ENCODE measurements around the gene RGS4. TPM values are rescaled to one million over a fixed set of nuclear protein-coding genes. Genes with fewer than 3 reads are reported as not detected.

RGS4 gene
- total and polyA plus RNA-seq, 2 experiments from 2014 or later, result 0.32 to 0.38 TPM

DNA sequence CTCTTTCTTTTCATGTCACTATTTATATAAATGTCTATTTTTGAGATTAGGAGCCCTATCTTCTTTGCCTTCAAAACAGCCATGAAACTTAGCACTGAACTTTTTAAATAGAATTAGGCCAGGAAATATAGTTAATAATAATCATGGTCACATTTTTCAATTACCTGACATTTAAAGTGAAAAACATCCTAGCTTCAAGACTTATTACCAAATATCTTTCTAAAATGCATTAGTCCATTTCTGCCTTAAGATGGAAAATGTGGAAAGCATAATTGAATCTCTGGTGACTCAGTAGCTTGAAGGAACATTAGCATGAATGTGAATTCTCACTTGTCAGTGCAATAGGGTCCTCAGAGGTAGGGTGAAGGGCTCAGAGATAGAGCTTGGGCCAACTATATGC lies 18.7 kb upstream of the RGS4 start:
- no peaks in the 10 kb centered on the region for H3K36me3 Mint-ChIP-seq (ENCODE audit: low read depth)
- no peaks in the 10 kb centered on the region for H3K27me3 Mint-ChIP-seq (ENCODE audit: insufficient read depth, low read depth, poor library complexity)
- Histone ChIP-seq H3K27me3 (ENCODE audit: insufficient read depth) (no peaks in the 10 kb centered on the region), H3K4me3 (no peak overlapping the region), H4K20me1 (replicated peaks; ENCODE audit: insufficient read depth) (no peaks in the 10 kb centered on the region), H3K9me2 (ENCODE audit: insufficient read depth) (no peaks in the 10 kb centered on the region), H3K4me2 (no peak overlapping the region), H2AFZ (no peak overlapping the region), H3K27ac (ENCODE audit: low read depth) (no peak overlapping the region), H3K79me2 (replicated peaks; ENCODE audit: insufficient read depth) (no peaks in the 10 kb centered on the region), H3F3A (replicated peaks; ENCODE audit: low read depth) (no peaks in the 10 kb centered on the region), H3K4me1 (ENCODE audit: insufficient read depth) (no peaks in the 10 kb centered on the region), H3K36me3 (ENCODE audit: insufficient read depth) (no peaks in the 10 kb centered on the region)
- no peak for ATAC-seq
- H3K9me3 Mint-ChIP-seq, result no peaks in the 10 kb centered on the region
- H3K4me3 Mint-ChIP-seq, result no peak overlapping the region
- no peaks in the 10 kb centered on the region; the same call in 2 of the 3 replicates for H3K4me1 Mint-ChIP-seq
- TF ChIP-seq STAT1 (IDR thresholded peaks at IDR 0.05; ENCODE audit: unreplicated experiment) (no peak), CREB1 (CRISPR knock-in tag; IDR thresholded peaks at IDR 0.05; ENCODE audit: low read depth) (no peak), EZH2phosphoT487 (IDR thresholded peaks at IDR 0.05; ENCODE audit: unreplicated experiment) (no peak), ZNF114 (CRISPR knock-in tag; IDR thresholded peaks at IDR 0.05) (no peak), NANOG (IDR thresholded peaks at IDR 0.05; ENCODE audit: borderline replicate concordance) (no peak), EZH2 (IDR thresholded peaks at IDR 0.05; ENCODE audit: low read depth, unreplicated experiment) (no peak), ZNF331 (CRISPR knock-in tag; IDR thresholded peaks at IDR 0.05; ENCODE audit: low read depth) (no peak), JUNB (IDR thresholded peaks at IDR 0.05; ENCODE audit: unreplicated experiment) (no peak), POLR2AphosphoS5 (IDR thresholded peaks at IDR 0.05; ENCODE audit: low read depth) (no peak)
- TF ChIP-seq, protein P1, sequence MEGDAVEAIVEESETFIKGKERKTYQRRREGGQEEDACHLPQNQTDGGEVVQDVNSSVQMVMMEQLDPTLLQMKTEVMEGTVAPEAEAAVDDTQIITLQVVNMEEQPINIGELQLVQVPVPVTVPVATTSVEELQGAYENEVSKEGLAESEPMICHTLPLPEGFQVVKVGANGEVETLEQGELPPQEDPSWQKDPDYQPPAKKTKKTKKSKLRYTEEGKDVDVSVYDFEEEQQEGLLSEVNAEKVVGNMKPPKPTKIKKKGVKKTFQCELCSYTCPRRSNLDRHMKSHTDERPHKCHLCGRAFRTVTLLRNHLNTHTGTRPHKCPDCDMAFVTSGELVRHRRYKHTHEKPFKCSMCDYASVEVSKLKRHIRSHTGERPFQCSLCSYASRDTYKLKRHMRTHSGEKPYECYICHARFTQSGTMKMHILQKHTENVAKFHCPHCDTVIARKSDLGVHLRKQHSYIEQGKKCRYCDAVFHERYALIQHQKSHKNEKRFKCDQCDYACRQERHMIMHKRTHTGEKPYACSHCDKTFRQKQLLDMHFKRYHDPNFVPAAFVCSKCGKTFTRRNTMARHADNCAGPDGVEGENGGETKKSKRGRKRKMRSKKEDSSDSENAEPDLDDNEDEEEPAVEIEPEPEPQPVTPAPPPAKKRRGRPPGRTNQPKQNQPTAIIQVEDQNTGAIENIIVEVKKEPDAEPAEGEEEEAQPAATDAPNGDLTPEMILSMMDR (conservative IDR thresholded peaks at IDR 0.05; ENCODE audit: low read depth in 2 of 2), result no peak
- TF ChIP-seq, protein P2, sequence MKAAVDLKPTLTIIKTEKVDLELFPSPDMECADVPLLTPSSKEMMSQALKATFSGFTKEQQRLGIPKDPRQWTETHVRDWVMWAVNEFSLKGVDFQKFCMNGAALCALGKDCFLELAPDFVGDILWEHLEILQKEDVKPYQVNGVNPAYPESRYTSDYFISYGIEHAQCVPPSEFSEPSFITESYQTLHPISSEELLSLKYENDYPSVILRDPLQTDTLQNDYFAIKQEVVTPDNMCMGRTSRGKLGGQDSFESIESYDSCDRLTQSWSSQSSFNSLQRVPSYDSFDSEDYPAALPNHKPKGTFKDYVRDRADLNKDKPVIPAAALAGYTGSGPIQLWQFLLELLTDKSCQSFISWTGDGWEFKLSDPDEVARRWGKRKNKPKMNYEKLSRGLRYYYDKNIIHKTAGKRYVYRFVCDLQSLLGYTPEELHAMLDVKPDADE (IDR thresholded peaks at IDR 0.05), result no peak
- TF ChIP-seq, protein P3, sequence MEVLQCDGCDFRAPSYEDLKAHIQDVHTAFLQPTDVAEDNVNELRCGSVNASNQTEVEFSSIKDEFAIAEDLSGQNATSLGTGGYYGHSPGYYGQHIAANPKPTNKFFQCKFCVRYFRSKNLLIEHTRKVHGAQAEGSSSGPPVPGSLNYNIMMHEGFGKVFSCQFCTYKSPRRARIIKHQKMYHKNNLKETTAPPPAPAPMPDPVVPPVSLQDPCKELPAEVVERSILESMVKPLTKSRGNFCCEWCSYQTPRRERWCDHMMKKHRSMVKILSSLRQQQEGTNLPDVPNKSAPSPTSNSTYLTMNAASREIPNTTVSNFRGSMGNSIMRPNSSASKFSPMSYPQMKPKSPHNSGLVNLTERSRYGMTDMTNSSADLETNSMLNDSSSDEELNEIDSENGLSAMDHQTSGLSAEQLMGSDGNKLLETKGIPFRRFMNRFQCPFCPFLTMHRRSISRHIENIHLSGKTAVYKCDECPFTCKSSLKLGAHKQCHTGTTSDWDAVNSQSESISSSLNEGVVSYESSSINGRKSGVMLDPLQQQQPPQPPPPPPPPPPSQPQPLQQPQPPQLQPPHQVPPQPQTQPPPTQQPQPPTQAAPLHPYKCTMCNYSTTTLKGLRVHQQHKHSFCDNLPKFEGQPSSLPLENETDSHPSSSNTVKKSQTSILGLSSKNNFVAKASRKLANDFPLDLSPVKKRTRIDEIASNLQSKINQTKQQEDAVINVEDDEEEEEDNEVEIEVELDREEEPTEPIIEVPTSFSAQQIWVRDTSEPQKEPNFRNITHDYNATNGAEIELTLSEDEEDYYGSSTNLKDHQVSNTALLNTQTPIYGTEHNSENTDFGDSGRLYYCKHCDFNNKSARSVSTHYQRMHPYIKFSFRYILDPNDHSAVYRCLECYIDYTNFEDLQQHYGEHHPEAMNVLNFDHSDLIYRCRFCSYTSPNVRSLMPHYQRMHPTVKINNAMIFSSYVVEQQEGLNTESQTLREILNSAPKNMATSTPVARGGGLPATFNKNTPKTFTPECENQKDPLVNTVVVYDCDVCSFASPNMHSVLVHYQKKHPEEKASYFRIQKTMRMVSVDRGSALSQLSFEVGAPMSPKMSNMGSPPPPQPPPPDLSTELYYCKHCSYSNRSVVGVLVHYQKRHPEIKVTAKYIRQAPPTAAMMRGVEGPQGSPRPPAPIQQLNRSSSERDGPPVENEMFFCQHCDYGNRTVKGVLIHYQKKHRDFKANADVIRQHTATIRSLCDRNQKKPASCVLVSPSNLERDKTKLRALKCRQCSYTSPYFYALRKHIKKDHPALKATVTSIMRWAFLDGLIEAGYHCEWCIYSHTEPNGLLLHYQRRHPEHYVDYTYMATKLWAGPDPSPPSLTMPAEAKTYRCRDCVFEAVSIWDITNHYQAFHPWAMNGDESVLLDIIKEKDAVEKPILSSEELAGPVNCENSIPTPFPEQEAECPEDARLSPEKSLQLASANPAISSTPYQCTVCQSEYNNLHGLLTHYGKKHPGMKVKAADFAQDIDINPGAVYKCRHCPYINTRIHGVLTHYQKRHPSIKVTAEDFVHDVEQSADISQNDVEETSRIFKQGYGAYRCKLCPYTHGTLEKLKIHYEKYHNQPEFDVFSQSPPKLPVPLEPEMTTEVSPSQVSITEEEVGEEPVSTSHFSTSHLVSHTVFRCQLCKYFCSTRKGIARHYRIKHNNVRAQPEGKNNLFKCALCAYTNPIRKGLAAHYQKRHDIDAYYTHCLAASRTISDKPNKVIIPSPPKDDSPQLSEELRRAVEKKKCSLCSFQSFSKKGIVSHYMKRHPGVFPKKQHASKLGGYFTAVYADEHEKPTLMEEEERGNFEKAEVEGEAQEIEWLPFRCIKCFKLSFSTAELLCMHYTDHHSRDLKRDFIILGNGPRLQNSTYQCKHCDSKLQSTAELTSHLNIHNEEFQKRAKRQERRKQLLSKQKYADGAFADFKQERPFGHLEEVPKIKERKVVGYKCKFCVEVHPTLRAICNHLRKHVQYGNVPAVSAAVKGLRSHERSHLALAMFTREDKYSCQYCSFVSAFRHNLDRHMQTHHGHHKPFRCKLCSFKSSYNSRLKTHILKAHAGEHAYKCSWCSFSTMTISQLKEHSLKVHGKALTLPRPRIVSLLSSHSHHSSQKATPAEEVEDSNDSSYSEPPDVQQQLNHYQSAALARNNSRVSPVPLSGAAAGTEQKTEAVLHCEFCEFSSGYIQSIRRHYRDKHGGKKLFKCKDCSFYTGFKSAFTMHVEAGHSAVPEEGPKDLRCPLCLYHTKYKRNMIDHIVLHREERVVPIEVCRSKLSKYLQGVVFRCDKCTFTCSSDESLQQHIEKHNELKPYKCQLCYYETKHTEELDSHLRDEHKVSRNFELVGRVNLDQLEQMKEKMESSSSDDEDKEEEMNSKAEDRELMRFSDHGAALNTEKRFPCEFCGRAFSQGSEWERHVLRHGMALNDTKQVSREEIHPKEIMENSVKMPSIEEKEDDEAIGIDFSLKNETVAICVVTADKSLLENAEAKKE (CRISPR knock-in tag; IDR thresholded peaks at IDR 0.05), result no peak
- TF ChIP-seq, protein P4, sequence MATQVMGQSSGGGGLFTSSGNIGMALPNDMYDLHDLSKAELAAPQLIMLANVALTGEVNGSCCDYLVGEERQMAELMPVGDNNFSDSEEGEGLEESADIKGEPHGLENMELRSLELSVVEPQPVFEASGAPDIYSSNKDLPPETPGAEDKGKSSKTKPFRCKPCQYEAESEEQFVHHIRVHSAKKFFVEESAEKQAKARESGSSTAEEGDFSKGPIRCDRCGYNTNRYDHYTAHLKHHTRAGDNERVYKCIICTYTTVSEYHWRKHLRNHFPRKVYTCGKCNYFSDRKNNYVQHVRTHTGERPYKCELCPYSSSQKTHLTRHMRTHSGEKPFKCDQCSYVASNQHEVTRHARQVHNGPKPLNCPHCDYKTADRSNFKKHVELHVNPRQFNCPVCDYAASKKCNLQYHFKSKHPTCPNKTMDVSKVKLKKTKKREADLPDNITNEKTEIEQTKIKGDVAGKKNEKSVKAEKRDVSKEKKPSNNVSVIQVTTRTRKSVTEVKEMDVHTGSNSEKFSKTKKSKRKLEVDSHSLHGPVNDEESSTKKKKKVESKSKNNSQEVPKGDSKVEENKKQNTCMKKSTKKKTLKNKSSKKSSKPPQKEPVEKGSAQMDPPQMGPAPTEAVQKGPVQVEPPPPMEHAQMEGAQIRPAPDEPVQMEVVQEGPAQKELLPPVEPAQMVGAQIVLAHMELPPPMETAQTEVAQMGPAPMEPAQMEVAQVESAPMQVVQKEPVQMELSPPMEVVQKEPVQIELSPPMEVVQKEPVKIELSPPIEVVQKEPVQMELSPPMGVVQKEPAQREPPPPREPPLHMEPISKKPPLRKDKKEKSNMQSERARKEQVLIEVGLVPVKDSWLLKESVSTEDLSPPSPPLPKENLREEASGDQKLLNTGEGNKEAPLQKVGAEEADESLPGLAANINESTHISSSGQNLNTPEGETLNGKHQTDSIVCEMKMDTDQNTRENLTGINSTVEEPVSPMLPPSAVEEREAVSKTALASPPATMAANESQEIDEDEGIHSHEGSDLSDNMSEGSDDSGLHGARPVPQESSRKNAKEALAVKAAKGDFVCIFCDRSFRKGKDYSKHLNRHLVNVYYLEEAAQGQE (IDR thresholded peaks at IDR 0.05; ENCODE audit: unreplicated experiment), result no peak
- H3K27ac Mint-ChIP-seq, result no peak overlapping the region
- DNase-seq (ENCODE audit: low spot score), result no peak

Data from GM23338 (cell line).